CD4-positive, alpha-beta T cell treated with Interleukin-6 at 100 ng/mL for 8 hours (primary cell): ENCODE results near the gene GLTP.
"Not testable (repeated sequence)": the region's sequence is repeated elsewhere in the genome, so short reads cannot be mapped to it uniquely, and the experiment has no call there.

ENCODE experiments used
- DNase-seq: peaks from one replicate; pipeline ENCODE4 v3.0.0-alpha.2; 2020; ENCODE audit warnings: mixed read lengths, low spot score

Gene GLTP

DNA sequence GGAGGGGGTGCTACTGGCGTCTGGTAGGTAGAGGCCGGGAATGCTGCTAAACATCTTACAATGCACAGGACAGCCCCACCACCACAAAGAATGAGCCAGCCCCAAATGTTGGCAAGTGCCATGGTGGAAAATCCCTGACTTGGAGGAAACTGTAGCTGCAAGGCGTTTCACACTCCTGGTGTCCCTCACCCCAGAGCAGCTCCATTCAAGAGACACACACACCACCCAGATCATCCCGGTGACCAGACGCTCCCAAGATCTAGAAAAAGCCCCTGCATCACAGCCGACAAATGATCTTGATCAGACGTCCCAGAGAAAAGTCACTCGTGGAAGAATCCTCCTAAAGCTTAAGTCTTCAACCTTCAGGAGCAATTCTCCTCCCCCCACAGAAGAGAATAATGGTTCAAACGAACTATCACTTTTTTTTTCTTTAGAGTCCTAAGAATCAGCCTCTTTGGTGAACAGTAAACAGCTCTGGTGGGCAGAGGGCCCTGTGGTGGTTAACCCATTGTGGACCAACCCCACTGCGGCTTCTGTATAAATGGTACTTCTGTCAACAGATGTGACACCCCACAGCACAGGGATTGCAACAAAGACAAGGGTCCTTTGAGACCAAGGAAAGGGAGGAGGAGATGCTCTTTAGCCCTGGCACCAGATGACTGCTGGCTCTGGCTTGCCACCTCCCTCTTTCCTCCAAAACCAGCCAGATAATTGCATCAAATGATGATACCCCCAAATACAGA lies 2.7 kb downstream of the GLTP start:
- no peak for DNase-seq

DNA sequence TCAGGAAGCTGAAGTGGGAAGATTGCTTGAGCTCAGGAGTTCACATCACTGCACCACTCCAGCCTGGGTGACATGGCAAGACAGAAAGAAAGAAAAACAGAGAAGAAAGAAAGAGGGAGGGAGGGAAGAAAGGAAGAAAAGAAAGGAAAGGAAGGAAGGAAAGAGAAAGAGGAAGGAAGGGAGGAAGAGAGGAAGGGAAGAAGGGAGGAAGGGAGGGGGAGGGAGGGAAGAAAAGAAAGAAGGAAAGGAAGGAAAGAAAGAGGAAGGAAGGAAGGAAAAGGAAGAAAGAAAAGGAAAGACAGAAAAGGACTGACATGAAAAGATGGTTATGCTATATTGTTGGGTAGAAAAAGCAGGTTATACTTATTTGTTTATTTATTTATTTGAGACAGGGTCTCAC lies 3.9 kb downstream of the GLTP start:
- no peak for DNase-seq

DNA sequence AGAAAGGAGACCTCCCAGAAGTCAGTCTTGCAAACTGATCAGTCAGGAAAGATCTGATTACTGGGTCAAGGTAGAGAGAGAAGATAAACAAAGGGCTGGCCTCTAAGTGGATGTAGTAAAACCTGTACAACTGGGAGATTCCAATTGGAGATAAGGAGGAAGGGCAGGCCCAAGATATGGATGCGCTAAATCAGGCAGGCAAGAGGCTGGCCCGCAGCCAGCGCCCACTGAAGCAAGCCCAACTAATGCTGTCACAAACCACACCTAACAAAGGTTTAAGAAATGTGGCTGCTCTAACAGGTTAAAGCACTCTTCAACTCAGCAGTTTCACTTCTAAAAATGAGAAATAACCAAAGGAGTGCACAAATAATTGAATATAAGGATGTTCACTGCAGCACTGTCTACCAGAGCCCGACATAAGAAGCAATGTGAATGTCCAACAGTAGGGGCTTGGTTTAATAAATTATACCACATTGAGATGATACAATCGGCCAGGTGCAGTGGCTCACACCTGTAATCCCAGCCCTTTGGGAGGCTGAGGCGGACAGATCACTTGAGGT lies 4.7 kb downstream of the GLTP start:
- DNase-seq, result no peak

DNA sequence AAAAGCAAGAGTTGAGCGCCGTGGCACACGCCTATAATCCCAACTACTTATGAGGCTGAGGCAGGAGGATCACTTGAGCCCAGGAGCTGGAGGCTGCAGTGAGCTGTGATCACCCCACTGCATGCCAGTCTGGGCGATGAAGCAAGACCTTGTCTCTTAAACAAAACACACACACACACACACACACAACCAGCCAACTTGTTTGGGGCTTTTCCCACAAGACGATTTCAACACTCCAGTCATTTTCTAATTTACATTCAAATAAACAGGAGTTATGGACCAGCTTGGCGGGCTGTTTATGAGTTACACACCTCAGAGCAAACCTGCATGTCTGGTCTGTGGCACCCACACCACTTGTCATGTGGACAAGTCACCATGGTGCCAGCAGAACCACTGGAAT lies 6.7 kb downstream of the GLTP start:
- DNase-seq, result no peak

DNA sequence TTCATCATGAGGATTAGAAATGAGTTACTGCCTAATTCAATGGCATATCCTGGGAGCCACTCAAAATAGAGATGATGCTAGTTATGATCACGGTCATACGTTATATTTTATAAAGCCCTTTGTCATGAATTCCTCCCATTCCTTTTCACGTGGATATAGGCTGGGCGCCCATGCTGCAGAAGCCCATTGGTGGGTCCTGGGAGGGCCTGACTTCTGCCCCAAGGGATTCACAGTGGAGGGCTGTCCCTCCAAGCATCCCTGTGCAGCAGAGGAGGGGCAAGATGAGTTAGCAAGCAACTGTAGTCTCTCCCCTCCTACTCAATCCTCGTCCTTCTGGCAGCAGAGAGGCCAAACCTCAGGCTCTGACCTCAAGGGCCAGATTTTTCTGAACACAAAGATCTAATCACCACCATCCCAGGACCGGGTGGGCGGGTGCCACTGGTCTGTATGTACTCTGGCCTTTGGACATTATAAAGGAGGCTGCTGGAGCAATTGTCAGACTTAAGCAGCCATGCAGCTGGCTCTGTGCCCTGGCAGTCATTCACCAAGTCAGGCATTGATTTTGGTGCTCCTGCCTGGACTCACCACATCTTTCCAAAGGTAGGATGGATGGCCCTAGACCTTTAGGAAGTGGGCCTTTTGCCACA lies 8.6 kb downstream of the GLTP start:
- DNase-seq, result no peak

DNA sequence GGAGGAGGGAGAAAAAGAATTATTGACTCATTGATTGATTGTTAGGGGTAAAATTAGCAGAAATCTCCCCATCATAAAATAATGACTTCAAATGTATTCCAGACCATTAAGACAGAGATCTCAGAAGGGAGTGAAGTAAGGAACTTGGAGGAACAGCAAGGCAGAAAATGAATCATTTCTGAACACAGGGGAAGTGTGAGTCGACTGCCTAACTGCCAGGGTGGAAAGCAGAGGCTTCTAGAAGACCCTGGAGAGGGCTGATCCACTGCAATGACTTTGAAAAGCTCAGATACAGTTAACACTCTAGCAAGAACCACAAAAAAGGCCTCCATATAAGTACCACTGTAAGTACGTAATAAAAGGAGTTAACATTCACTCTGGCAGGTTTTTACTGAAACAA lies 9.7 kb downstream of the GLTP start:
- no peak for DNase-seq

DNA sequence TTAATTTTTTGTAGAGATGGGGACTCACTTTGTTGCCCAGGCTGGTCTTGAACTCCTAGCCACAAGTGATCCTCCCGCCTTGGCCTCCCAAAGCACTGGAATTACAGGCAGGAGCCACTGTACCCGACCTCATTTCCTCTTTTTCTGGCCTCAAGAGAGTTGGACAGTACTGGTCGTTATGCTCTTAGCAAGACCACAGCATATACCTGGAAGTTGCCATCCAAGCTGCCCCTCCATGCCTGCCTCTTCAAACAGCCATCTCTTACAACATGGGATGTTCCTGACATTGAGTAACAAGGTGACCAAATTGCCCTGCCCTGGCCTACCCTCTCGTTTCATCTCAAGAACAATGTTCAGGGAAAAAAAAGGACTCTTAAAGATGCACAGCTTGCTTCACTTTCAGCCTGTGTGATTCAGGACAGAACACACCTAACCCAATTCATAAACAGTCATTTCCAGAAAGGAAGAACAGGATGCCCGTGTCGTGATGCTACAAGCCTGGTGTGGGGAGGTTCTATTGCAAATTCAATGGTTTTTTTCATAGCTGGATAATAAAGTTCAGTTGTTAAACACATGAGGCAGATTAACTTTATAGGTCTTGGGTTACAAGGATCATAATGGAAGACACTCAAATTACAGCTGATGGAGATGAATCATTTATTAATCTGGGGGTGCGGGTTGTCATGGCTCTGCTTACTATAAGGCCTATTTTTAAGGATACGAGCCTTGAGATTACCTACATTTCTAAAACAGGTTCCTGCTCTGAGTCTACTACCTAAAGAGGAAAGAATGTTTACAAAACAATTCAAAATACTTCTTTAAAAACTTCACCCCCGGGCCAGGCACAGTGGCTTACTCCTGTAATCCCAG lies 11.9 kb downstream of the GLTP start:
- DNase-seq, result no peak

DNA sequence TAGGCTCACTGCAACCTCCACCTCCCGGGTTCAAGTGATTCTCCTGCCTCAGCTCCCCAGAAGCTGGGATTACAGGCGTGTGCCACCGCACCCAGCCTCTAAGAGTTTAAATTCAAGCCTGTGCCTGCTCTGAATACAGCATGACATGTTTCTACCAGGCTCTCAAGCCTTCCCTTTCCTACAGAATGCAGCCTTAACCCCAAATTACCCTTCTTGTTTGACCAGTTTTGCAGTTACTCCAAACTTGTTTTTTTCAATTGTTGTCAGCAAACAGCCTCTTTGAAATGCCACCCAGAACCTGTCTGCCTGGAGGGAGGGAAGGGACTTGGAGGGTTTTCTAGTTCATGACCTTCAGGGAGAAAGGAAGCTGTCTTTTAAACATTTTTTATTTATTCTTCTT lies 15.4 kb downstream of the GLTP start:
- no peak for DNase-seq

DNA sequence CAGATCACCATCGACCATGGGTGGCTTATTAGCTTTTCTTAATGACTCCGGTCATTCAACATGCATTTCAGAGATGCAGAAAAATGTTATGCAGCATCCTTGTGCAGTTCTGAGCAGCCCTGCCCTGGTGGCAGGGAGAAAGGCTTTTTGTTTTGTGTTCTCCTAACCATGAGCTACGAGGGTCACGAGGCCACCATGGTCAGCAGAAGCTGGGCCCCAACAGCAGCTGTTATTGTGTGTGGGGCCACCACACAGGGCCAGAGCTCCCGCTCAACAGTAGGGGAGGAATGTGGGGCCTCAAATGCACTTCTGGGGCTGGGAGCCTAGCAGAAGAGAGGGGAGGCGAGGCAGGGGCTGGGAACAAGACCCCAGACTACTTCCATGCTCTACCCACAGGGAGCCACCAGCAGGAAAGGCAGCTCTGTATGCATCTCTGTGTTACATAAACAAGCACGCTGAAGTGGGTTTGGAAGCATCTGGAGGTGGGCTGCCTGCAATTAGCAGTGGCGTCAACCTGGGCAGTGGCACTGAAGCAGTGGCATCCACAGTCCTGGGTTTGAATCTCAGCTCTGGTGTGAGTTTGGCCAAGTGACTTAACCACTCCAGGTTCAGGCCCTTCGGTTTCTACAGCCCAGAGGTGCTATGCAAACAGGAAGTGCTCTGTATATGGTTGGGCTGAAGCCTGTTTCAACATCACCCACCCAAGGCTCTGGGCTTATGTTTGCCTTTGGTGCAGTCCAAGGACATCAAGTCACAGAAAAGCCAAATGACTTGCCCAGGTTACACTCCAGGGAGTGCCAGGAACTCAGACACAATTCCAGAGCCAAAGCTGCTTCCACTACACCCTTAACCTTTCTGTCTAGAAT lies 16.3 kb downstream of the GLTP start:
- DNase-seq, result no peak

DNA sequence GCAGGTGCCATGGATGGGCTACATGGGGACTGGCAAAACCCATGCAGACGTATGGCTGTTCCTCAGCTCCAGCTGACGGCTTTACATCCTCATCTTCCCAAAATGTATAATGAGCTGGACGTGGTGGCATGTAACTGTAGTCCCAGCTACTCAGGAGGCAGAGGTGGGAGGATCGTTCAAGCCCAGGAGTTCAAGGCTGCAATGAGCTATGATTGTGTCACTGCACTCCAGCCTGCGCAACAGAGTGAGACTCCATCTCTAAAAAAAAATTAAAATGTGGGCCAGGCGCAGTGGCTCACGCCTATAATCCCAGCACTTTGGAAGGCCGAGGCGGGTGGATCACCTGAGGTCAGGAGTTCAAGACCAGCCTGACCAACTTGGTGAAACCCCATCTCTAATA lies 17.9 kb downstream of the GLTP start:
- DNase-seq, result not testable (repeated sequence)

DNA sequence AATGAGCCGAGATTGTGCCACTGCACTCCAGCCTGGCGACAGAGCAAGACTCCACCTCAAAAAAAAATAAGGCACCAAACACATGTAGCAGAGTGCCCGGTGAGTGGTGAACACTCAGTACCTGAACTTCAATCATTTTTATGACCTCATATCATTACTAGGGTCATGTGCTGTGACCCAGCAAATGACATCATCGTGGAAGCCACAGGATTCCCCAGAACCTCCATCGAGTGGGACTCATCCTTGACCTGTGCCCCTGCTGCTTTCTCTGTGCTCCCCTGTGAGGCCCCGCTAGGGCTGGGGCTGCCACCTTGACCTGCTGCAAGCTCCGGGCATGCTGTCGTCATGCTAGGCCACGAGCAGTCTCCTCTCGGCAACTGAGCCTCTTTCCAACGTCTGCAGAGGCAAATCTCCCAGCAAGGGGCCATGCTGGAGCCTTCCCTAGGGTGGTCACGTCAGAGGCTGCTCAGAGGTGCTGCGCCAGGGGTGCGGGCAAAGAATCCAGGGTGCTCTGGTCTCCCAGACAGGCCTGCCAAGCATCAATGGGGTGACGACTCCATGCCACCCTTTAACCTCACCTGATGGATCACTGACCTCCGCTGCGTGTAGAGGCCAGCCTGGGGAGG lies 18.5 kb downstream of the GLTP start:
- DNase-seq, result no peak

DNA sequence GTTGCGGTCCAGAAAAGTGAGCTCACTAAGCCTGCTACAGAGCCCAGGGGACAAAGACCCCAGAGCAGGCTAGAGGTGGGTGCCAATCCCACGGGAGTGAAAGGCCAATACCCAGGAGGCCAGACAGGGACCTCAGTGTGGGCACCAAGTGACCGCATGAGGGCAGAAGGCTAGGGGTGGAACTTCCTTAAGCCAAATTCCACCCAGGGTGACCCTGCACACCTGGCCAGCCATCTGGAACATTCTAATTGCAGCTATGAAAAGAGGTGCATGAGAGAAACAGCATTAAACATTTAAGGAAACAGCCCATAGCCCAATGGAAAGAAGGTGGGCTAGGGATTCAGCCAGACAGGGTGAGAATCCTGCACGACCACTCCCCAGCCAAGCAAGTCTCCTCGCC lies 19.4 kb downstream of the GLTP start:
- DNase-seq, result no peak

DNA sequence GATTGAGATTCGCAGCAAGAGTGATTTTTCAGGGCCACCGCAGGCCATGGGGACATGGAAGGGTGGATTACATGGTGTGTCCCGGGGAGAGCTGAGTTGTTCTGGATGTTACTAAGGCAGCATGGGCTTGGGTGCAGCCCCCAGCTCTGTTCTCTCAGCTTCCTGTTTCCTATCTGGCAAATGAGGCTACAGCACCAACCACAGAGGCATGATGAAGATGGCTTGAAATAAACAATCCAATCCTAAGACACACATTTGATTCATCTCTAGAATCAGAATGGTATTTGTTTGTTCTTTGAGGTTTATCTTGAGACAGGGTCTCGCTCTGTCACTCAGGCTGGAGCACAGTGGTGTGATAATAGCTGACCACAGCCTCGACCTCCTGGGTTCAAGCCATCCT lies 21.6 kb downstream of the GLTP start:
- DNase-seq, result no peak

DNA sequence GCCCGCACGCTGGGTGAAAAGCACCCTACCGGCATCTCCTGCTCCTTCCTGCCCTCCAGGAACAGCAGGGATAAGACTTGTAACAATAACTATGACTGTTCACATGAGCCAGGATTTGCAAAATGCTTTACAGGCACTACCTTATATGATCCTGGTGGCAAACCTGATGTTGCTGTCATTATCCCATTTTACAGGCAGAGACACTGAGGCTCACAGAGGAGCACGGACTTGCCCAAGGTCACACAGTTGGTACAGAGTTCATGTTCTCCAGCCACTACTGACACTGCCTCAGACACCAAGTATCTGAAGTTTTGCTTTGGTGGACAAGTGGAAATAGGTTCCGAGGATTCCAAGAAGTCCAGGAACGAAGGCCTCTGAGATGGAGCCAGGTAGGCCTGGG lies 22.6 kb downstream of the GLTP start:
- no peak for DNase-seq

DNA sequence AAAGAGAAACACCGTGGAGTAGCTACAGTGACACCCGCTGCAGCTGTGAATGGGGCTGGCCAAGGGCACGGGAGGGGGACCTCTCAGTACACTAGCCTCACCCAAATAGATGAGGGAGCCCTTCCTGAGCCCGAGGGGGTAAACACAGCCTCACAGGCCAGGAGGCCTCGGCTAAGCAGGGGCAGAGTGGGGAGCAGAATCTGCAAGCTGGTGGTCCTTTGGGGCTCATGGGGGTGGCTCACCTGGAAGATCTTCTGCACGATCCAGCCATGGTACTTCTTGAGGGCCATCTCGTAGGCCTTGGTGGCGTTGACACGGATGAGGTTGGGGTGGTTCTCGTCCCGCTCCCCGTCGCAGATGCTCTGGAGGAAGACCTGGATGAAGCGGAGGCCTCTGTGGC lies 25.0 kb downstream of the GLTP start:
- no peak for DNase-seq

DNA sequence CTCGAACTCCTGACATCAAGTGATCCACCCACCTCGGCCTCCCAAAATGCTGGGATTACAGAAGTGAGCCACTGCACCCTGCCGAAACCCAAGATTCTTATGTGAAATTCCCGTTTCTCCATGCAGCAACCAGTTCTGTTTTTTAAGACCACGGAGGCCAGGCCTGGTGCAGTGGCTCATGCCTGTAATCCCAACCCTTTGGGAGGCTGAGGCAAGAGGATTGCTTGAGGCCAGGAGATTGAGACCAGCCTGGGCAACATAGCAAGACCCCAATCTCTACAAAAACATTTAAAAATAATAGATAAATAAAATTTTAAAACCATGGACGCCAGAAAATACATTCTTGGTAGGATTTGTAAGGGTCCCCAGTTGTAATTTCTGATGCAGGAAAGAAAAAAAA lies 29.8 kb downstream of the GLTP start:
- DNase-seq, result not testable (repeated sequence)

DNA sequence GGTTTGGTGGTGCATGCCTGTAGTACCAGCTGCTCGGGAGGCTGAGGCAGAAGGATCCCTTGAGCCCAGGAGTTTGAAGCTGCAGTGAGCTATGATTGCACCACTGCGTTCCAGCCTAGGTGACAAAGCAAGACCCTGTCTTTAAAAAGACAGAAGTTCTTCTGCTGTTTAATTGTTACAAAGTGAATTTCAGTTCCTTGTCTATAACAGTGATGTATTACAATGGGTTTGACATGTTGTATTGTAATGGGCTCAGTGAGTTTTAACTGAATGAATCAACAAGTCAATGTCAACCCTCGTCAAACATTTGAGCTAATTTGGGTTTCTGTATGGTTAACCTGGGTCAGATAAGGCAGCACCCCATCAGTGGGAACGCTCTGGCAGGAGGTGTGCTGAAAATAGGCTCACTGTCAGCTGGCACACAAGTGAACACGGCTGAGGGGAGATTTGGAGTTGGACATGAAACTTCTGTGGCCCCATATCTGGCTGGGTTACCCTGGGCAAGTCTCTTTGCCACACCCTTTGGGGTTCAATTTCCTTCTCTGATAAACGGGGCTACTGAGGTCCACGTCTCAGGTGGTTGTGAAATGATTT lies 33.1 kb downstream of the GLTP start:
- no peak for DNase-seq

DNA sequence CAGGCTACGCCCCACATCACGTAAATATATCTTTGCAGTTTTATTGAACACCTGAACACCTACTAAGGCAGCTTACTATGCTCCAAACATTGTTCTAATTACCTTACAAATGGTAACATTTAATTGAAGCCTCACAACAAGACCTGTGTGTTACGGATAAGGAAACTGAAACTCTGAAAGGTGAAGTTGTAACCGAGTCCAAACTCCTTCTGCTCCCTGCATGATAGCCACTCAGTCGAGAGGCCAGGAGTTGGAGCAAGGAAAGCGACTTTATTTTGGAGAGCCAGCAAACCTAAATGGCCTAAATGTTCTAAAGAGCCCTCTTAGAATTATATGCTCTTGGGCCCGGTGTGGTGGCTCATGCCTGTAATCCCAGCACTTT lies 34.5 kb downstream of the GLTP start:
- DNase-seq, result no peak

DNA sequence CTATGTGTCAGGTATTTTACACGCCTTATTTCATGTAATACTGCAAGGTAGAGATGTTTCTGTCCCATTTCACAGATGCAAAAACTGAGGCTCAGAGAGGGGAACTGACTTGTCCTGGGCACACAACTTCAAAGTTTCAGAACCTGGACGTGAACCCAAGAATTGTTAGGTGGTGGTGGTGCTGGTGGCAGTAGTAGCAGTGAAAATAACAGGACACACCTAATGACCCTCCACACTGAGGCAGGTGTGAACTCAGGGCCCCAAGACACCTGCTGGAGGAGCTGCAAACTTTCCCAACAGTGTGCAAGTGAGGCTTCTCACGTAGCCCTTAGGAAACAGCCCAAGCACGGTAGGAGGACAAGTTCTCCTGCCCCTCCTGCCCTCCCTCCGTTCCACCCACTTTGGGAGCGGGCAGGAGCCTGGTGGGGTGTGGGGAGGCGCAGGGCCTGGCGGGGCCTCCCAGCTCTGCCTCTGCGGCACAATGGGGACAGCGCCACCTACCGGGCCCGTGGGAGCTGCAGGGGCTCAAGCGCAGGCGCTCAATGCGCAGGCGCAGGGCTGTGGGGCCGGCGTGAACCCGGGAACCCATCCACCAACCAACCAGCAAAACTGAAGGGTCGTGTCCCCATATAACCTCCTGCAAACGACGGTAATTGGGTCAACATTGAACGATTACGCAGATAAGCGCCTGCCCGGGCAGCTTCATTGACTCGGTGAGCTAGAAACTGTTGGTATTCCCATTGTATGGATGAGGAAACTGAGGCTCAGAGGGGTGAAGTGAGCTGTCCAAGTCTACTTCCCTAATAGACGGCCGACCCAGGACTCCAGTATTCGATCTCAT lies 35.1 kb downstream of the GLTP start:
- peak; percentile 84 for DNase-seq

DNA sequence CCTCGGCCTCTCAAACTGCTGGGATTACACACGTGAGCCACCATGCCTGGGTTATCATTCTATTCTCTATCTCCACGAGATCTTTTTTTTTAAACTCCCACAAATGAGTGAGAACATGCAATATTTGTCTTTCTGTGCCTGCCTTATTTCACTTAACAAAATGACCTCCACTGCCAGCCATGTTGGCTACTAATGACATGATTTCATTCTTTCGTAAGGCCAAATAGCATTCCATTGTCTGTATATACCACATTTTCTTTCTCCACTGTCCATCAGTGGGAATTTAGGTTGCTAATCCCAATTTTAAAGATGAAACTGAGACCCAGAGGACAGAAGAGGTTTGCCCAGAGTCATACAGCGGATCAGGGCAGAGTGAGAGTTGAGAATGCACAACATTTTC lies 36.2 kb downstream of the GLTP start:
- no peak for DNase-seq
